ENCODE data around the gene MDGA2. TPM values are rescaled to one million over a fixed set of nuclear protein-coding genes. Genes with fewer than 3 reads are reported as not detected.

Gene MDGA2
- total and polyA plus RNA-seq, 2 of the 4 experiments (the other 2 are of a cell fraction), result 0.02 TPM; not detected in 1

DNA sequence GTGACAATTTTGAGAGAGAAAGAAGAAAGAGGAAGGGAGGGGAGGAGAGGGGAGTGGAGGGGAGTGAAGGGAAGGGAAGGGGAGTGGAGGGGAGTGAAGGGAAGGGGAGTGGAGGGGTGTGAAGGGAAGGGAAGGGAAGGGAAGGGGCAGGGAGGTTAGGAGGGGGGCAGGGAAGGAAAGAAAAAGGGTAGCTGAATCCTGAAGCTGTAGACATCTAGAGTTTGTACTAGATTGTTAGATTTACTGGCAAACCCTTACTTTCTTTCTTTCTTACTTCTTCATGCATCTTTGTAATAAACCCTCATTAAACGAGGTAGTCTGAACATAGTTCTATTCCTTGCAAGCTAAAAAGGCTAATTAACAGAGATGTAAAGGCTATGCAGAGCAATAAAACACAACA is 378.0 kb downstream of the MDGA2 start:
- no peak overlapping the region for H2BK120ac ChIP-seq (ENCODE audit: low read depth, low read length)
- no peak overlapping the region for H3K56ac ChIP-seq (ENCODE audit: extremely low read depth, insufficient read depth, low read length)
- H3K9me1 ChIP-seq (ENCODE audit: insufficient read depth, low read length), result no peaks in the 10 kb centered on the region
- DNase-seq (no peak), ATAC-seq (ENCODE audit: low read depth) (no peak)
- dilution Hi-C loops (cut with HindIII; ENCODE audit: low sequenced_read_pairs, unreplicated experiment), result no loop called here
- no peak overlapping the region for H2BK20ac ChIP-seq (ENCODE audit: low read depth, low read length)
- H3K18ac ChIP-seq (ENCODE audit: low read depth, low read length), result no peak overlapping the region
- no peak overlapping the region for H2AK9ac ChIP-seq (replicated peaks; ENCODE audit: low read depth, low read length, poor library complexity)
- H3K27ac ChIP-seq (ENCODE audit: insufficient read depth, low read length), result no peak overlapping the region
- no peak overlapping the region for H4K5ac ChIP-seq (ENCODE audit: low read depth, low read length)
- no peaks in the 10 kb centered on the region for H3K27me3 ChIP-seq (ENCODE audit: control insufficient read depth, insufficient read depth, low read length)
- no peak overlapping the region for H4K8ac ChIP-seq (ENCODE audit: low read depth in 2 of 2, low read length in 2 of 2)
- no peak overlapping the region for H3K23ac ChIP-seq (ENCODE audit: low read depth, low read length)
- 0 out of 2 replicates have a peak, but pooled peaks cover 2% of the 10 kb centered on the region for H3K9me3 ChIP-seq (ENCODE audit: control insufficient read depth, insufficient read depth, low read length)
- no peak overlapping the region for H2AK5ac ChIP-seq (ENCODE audit: low read depth, low read length)
- no peaks in the 10 kb centered on the region for H3K36me3 ChIP-seq (ENCODE audit: control insufficient read depth, insufficient read depth, low read length)
- ChIA-PET CTCF (no interaction called here), POLR2A (ENCODE audit: unreplicated experiment) (no interaction called here)
- no peaks in the 10 kb centered on the region for H3K4me1 ChIP-seq (ENCODE audit: control insufficient read depth, insufficient read depth, low read length)
- TF ChIP-seq CHD1 (IDR thresholded peaks at IDR 0.05; ENCODE audit: low read depth, low read length), result no peak
- TF ChIP-seq, protein P1, sequence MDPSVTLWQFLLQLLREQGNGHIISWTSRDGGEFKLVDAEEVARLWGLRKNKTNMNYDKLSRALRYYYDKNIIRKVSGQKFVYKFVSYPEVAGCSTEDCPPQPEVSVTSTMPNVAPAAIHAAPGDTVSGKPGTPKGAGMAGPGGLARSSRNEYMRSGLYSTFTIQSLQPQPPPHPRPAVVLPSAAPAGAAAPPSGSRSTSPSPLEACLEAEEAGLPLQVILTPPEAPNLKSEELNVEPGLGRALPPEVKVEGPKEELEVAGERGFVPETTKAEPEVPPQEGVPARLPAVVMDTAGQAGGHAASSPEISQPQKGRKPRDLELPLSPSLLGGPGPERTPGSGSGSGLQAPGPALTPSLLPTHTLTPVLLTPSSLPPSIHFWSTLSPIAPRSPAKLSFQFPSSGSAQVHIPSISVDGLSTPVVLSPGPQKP (IDR thresholded peaks at IDR 0.05; ENCODE audit: borderline replicate concordance, low read depth, low read length), result no peak
- no peaks in the 10 kb centered on the region for H3K79me1 ChIP-seq (ENCODE audit: low read depth in 1 of 2, low read length in 2 of 2)
- no peak overlapping the region for H2BK5ac ChIP-seq (ENCODE audit: low read depth, low read length, poor library complexity, severe bottlenecking)
- no peak overlapping the region for H3K4me3 ChIP-seq (ENCODE audit: insufficient read depth, low read depth, low read length)
- in situ Hi-C loops (cut with MboI; ENCODE audit: low sequenced_read_pairs), result no loop called here
- H4K20me1 ChIP-seq (ENCODE audit: insufficient read depth, low read length), result no peaks in the 10 kb centered on the region
- H3K14ac ChIP-seq (replicated peaks; ENCODE audit: low read depth, low read length), result no peak overlapping the region
- WGBS, 2 experiments (ENCODE audit: extremely low coverage in 2 of 2, insufficient read length in 1 of 2), result no CpG with 5 or more reads among the region's 1 CpG
- no peak overlapping the region for H2BK15ac ChIP-seq (ENCODE audit: low read depth, low read length)
- H3K4me2 ChIP-seq (ENCODE audit: low read depth, low read length), result no peak overlapping the region
- no peak overlapping the region for H3K9ac ChIP-seq (ENCODE audit: low read depth, low read length)
- no peak overlapping the region for H4K91ac ChIP-seq (ENCODE audit: insufficient read depth, low read depth, low read length)
- no peak overlapping the region for H2AFZ ChIP-seq (replicated peaks; ENCODE audit: low read length, poor library complexity)
- no peak overlapping the region for H3K4ac ChIP-seq (ENCODE audit: low read depth, low read length)
- BruUV-seq (replicated peaks), result no TSS peak
- intact Hi-C loops (cut with micrococcal nuclease), result no loop called here

Measured in IMR-90 (cell line).